NOMO-1 treated with DMSO at 0.1 percent for 48 hours (cell line): Measurements from ENCODE around the gene CIB2.

Experiments
- DNase-seq: peaks from one replicate; lab custom pipeline; 2025; ENCODE audit not compliant: unreplicated experiment; lab: John Stamatoyannopoulos, UW

CIB2 gene

DNA sequence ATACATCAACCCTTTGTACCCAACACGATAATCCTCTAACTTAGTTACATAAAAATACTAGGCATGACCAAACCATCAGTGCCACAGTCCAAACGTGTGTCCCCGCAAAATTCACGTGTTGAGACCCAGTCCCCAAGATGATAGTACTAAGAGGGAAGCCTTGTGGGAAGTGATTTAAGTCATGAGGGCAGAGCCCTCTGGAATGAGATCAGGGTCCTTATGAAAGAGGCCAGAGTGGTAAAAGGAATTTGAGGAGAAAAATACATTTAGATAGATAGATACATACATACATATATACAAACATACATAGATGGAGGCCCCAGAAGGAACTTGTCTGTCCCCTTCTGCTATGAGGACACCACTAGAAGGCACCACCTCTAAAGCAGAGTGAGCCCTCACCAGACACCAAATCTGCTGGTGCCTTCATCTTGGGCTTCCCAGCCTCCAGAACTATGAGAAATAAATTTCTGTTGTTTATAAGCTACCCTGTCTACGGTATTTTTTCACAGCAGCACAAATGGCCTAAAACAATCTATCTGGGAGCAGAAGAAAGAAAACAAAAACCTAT, 61.7 kb downstream of the CIB2 start:
- no peak for DNase-seq

DNA sequence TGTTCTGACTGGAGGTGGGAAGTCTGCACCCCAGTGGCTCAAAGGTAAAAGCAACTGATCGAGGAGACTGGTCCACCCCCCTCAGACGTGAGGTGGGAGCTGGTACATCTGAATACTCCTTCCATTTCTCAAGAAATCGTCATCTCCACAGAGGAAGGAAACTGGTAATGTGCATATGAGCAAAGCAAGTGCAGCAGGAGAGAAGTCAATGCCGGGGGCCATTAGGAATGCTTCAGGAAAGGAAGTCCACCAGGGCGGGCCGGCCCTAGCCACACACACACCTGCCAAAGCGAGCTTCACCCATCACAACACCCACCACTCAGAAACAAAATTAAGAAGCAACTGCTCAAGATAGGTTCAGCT, 62.2 kb downstream of the CIB2 start:
- no peak for DNase-seq

DNA sequence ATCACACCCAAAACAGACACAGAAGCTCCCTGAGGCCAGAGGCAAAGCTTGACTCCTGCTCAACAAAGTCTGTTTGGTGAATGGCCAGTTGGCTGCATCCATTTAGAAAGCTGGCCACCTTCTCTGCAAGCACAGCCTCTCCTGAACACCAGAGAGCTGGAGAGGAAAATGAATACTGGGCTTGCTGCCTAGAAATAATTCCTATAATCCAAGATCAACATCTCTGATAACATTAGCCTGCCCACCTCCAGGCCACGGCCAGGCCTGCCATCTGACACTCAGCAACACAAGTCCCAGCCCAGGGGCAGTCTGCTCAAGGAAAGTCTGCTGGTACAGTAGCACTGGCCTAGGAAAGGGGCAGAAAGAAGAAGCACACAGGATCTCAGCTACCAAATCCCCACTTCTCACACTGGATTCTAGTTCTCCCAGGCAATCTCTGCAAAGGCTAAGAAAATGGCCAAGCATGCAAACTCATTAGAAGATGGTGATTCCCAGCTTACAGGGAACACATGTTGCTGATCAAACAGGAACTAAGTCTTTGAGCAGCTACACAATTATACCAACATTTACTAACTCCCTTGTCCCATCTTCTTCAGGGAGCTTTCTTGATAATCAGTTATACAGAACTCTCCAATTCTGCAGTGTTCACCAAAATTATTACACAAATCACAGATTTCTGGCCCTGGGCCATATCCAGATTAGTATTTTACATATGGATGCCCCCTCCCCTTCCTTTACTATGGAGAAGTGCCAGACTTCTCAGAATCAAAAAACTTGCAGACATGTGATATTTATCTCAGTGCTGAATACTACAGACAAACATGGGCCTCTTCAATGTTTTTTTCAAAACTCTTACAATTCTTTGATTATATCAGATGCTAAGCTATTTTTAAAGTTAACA, 63.7 kb downstream of the CIB2 start:
- no peak for DNase-seq

DNA sequence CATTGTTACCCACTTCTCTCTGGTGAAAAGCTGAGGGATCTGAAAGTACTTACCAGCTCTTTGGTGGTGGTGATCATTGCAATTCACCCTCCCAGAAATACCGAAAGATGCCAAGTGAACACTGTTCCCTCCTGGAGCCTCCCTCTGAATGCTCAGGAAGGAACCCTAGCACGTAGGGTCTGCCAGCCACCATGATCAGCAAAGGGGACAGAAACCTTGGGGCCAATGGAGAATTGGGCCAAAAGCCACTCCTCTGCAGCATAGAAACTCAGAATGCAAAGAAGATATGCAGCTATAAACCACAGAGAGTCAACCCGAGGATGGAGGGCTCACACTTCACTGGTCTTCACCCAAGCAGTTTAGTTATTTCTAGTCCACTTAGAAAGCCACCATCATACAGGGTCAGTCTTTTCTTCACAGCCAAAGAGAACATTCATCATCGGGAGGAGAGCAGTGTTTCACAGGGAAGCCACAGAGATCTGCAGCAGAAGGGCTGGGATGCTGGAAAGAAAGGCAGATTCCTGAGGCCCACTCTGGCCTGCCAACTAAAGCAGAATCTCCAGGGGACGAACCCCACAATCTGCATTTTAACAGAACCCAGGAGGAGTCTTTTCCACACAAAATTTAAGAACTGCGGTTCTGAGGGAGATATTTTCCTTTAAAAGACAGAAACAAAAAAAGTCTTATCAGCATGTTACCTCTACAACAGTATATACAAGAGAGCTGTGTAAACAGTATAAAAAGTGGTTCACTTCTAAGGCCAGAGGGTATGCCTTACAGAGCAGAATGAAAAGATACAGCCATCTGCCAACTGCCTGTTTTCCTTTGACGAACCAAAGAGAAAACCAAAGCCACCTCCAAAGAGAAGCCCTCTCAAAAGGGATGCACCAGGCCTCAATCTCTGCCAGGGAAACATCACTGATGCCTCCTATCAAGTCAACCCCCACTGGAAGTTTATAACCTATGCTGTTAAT, 65.0 kb downstream of the CIB2 start:
- DNase-seq: no peak

DNA sequence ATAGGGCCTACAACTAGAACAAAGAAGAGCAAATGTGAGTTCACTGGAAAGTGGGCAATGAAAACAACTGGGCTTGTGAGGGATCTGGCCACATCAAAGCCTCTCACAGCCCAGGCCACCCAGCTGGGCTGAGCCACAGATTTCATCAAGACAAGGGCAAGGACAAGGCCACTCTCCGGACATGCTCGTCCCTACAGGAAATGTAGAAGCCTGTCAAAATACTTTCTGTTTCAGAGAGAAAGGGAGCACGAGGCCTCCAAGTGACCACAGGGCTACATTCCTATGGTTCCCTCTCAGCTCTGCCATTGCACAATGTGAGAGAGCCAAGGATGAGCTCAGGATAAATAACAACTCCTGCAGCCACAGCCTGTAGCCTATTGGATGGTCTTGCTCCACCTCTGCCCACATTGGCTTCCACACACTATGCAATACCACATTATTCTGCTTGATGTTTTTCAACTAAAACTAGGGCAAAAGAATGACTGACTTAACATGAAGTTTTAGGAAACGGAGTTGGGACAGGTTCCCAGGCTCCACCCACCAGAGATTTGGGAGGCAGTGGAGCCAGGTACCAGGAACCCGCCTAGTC, 65.9 kb downstream of the CIB2 start:
- peak; percentile 54 for DNase-seq

DNA sequence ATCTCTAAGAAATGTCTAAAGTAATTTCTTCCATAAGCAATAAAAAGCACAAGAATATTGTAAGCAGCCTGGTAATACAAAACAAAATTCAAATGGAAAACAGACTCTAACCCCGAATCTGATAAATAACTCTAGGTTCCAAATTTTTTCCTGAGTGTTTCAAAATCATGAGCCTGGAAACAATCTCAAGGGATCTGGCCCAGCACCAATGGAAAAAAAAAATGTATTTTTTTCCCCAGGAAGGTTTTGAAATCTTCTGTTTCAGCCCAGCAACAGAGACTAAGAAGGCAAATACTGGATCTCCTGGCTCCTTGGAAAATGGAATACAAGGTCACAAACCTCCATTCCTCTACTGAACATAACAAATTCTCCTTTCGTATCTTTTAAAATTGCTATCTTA, 66.7 kb downstream of the CIB2 start:
- DNase-seq: no peak

DNA sequence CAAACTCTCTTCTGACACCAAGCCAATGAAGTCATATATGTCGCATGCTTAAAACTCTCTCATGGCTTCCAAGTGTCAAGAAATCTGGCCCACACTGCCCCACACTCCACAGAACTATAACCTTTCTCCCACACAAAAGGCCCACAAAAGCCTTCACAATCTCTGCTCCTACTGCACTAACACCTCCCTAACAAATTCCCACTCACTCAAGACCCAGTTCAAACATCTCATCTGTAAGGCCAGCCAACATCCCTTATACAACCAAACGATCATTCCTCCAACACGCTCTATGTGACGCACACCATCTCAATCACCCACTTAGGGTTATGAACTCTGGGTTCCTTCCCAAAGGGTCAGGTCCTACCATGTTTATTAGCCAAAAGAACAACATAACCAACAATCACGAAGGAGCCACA, 67.3 kb downstream of the CIB2 start:
- no peak for DNase-seq

DNA sequence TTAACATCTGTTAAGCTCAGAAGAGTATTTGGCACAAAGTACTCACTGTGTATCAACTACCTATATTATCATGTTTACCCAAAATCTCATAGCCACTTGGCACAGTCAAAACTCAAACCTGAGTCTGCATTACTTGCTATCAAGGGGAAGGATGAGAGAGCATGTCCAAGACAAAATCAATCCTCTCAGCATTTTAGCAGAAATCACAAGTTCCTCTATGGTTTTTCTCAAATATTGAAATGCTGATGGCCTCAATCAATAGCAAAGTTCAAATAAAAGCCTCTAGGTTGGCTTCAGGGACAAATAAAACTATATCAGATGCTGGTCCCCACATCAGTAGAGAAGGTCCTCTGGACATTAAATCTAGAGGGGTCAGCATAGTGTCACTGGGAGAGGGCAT, 68.0 kb downstream of the CIB2 start:
- no peak for DNase-seq

DNA sequence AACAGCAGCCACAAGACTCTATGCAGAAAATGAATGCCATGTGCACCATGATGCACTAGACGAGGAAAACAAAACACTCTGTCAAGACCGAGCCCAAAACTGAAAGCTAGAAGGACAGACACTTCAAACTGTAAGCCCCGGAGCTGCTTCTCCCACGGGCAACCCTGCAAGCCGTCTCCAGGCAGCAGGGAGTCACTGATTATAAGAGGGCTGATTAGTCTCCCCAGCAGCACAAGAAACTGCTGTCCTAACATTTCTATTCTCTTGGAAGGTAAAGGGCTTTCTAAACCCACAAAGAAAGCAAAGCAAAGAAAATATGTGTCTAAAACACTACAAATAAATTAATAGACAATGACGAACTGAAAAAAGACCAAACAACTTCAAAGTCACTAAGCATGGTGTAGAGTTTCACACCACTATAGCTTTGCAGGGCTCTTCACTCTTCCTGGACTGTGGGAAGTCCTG, 69.2 kb downstream of the CIB2 start:
- no peak for DNase-seq

DNA sequence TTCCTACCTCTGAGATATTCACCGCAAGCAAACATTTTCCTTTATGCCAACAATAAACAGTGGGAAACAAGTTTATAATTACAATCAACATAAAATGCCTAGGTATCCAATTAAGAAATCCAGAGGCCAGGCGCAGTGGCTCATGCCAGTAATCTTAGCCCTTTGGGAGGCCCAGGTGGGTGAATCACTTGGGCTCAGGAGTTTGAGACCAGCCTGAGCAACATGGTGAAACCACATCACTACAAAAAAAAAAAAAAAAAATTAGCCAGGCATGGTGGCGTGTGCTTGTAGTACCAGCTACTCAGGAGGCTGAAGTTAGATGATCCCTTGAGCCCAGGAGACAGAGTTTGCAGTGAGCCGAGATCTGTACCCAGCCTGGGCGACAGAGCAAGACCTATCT, 71.0 kb downstream of the CIB2 start:
- no peak for DNase-seq

DNA sequence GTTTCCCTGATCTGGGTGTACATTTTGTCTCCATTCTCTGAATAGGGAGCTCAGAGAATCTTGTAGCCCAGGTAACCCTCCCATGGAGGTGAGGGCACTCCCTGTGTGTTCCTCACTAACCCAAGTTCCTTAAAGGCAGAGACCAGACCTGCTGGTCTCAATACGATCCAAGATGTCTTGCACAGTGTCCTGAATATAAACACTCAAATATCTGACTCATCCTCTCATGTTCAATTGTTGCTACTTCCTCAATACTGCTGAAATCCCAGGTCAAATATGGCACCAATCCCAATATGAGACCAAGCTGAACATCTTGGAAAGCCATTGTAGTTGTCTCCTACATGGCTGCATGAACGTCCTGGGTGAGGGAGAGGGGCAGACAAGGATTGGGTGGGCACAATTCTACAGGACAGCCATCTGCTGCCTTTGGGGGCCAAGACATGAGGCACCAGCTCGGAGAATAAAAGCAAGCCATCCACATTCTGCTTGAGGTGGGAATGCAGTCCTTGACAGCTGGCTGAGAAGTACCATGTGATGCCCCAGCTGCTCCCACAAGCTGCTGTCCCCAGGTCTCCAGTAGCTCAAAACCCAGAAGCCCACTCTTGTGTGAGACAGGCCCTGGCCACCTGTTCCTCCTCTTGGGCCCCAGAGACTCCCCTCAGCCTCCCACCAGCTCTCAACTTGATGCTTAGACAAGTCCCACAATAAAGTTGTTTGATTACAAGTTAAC, 72.0 kb downstream of the CIB2 start:
- DNase-seq: no peak

DNA sequence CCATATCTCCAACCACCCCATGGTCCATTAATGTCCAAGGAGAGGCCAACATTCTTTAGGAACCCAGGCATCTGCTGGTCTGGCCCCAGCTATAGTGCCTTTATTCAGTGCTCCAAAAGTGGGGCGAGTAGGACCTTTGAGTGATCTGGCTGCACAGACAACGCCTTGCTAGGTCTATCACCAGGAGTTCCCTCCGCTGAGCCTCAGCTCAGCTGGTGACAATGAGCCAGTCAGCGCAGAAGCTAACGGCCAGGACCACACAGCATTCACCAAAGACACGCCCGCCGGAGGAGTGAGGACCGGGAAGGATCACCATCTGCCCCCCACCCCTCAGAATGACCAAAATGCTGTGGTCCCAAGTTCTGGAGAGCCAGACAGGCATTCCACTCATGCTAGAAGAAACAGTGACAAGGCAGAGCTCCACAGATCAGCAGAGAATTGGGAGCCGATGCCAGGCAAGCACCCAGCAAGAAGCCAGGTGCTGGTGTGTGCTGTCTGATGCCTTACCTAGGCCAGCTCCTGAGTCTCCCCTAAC, 72.8 kb downstream of the CIB2 start:
- no peak for DNase-seq

DNA sequence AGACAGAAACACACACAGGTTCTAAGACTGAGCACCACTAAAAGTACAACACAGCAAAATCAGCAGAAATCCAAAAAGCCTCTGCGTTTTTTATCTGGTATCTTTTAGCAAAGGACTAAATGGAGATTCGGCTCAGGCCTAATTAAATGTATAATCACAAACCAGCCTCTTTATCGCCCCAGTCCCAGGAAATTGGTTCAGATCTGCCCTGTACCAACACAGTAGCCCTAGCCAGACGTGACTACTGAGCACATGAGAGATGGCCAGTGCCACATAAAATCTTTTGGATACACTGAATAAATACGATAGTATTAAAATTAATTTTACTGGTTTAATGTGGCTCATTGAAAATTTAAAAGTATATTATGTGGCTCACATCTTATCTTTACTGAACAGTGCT, 73.4 kb downstream of the CIB2 start:
- DNase-seq: no peak

DNA sequence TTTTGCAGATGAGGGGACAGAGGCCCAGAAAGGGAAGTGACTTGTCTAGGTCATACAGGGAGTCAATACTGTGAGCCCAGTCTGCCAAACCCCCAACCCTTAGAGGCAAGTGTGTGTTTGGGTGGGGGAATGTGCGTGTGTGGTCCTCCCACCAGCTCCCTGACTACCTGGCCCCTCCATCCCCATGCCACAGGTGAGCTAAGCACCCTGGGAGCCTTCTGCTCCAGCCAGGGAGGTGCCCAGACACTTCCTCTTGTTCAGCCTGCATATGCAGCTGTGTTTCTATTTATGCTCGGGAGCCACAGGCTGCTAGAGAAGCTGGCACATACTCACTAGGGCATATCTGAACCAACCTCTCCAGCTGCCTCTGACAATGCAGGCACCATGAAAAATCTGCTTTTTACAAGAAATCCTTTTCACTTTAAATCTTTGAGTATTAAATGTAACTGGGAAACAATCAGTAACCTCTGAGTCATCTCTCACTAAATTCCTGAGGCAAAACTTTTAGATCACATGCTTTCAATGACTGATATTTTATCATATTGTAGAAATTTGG, 74.5 kb downstream of the CIB2 start:
- DNase-seq: peak; percentile 60

DNA sequence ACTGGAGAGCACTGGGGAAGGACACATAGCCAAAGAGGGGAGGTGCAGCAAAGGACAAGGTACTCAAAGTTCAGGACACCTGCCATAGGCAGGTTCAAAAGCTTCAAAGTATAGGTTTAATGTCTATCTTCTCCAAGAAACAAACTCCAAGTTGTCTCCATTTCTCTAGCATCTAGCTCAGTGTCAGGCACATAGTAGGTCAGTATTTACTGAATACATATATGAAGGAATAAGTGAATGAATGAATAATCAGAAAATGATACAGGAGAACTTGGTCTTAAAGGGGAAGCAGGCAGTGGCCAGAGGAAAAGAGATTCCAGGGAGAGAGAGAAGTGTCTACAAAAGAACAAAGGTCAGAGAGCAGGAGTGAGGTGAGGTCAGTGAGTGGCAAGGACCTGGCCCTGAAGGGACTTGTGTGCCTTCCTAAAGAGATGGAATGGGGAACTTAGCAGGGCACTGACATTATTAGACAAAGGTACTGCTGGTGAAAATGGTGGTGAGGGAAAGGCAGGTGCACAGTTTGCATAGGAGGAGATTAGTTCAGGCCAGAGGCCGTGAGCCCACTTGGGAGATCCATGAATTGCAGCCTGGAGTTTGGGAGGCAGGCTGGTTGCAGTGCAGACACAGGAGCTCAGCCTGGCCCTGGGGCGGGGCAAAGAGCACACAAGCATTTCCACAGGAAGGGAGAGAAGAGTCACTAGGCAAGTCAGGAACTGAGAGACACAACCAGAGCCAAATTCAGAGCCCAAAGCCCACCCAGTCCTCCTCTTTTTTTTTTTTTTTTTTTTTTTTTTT, 75.1 kb downstream of the CIB2 start:
- no peak for DNase-seq

DNA sequence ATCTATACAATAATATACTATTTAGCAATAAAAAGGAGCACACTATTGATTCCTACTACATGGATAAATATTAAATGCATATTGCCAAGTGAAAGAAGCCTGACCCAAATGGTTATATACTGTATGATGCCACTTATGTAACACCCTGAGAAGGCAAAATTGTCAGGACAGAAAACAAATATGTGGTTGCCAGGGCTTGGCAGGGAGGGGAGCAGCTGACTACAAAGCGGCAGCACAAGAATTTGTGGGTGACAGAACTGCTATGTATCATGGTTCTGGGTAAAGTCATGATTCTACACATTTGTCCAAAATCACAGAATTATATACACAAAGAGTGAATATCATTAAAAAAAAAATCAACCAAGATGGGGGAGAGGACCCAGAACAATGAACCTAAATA, 76.3 kb downstream of the CIB2 start:
- no peak for DNase-seq
